NOMO-1 (cell line): ENCODE data around the gene MANBA.
A peak's percentile ranks its signal among the peaks of the same experiment; 100 is the strongest.

Experiments used
- DNase-seq, 2 experiments: peaks; one replicate each; lab custom pipeline; 2025; ENCODE audit not compliant: unreplicated experiment in 2 of 2; lab: John Stamatoyannopoulos, UW

Gene MANBA

GRCh38 chr4:102599455-102599854 lies 161.3 kb downstream of the MANBA start:
- DNase-seq, result no peak

GRCh38 chr4:102598762-102599374 lies 161.9 kb downstream of the MANBA start:
- DNase-seq, result no peak

GRCh38 chr4:102598086-102598761 lies 162.5 kb downstream of the MANBA start:
- DNase-seq, result no peak

GRCh38 chr4:102596532-102596931 lies 164.2 kb downstream of the MANBA start:
- no peak for DNase-seq

DNA sequence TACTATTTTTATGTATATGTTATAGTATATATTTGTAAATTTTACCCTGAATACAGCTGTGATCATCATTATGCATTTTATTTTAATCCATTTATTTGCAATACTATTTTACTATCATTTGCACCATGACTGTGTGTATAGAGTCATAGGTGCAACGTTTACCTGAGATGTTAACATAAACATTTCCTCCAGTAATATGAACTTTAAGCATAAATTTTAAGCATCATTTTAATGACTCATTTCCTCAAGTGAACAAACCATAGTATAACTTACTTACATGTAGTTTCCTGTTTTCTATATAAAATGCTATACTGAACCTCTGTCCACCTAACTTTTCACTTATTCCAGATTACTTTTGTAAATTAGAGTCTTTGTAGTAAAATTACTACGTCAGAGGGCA lies 166.8 kb downstream of the MANBA start:
- DNase-seq, result no peak

GRCh38 chr4:102593147-102593546 lies 167.6 kb downstream of the MANBA start:
- DNase-seq, result peak; percentile 30 to 74

- no peak for DNase-seq
Measured at GRCh38 chr4:102592256-102592655, 168.5 kb downstream of the MANBA start.

DNA sequence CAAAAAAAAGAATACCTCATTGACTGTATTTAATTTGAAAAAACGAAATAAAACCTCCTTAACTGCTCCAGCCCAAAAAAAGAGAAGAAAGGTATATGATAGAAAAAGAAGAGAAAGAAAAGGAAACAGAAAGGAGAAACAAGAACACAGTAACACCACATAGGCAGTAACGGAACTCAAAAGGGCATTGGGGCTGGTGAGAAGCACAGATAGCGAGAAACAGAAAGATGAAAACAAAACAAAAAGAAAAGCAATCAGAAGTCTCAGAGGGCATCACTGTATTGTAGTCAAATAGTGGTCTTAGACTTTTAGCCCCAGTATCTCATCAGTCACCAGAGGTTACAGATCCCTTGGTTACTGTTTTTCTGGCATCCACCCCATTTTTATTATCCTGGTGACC lies 171.0 kb downstream of the MANBA start:
- no peak for DNase-seq

GRCh38 chr4:102586644-102587021 lies 174.1 kb downstream of the MANBA start:
- DNase-seq, result no peak

DNA sequence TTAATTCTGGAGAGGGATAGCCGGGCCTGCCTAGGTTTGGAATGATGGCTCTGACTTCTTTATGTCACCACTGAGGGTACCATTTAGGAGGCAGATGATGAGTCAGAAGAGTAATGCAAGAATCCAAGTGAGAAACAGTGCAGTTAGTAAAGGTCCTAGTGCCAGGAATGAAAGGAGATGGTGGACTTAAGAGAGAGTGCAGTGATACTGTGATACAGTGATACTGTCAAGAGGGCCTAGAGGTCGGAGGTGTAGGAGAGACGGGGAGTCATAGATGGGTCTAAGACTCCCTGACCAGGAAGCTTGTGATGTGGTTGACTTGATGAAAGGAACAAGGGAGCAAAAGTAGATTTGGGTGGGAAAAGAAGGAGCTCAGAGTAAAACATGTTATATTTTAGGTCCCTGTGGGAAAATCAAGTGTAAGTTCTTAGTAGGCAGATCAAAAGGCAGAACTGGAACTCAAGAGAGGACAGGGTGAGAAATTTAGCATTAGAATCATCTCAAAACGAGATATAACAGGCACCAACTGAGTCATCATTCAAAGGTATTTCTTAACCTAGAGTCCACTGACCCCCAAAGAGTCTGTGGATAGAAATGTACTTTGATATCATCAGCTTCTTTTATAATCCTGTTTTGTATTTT lies 174.6 kb downstream of the MANBA start:
- DNase-seq, result no peak

- DNase-seq, result no peak
Measured at GRCh38 chr4:102585329-102585728, 175.4 kb downstream of the MANBA start.

DNA sequence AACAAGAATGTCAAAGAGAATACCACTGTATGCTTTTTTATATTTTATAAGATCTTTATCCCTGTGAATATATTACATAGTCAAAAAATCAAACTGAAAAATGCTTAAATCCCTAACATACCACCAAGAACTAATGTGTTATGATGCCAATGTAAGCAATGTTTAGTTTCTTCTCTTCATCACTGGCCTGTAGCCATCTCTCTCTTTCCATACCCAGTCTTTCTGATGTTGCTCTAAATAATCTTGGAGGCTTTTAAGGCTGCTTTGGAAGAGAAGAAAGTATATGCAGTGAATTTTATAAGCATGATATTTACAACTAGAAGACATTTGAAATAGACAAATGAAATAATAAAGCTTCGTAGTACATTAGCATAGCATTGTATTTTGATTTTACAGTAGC lies 176.7 kb downstream of the MANBA start:
- DNase-seq, result no peak
